RCC 7860 (cell line): ENCODE measurements around the gene ZNF839.
"Not testable (repeated sequence)": the region's sequence is repeated elsewhere in the genome, so short reads cannot be mapped to it uniquely, and the experiment has no call there.

Experiments
- DNase-seq: peaks from one replicate; pipeline ENCODE4 v3.0.0-alpha.2; 2015; ENCODE audit warnings: low spot score
- FAIRE-seq: peaks from 2 replicates; lab custom pipeline; 2012; peaks lifted over from hg19 to GRCh38; lab: Jason Lieb, UNC

ZNF839 gene

GRCh38 chr14:102319351-102320032 lies at the start of gene ZNF839:
Gene ZNF839 (plus strand): TSS chr14:102319746. CDS start chr14:102319766, 20 bp downstream.
- FAIRE-seq (no peak), DNase-seq (peak; percentile 80)

DNA sequence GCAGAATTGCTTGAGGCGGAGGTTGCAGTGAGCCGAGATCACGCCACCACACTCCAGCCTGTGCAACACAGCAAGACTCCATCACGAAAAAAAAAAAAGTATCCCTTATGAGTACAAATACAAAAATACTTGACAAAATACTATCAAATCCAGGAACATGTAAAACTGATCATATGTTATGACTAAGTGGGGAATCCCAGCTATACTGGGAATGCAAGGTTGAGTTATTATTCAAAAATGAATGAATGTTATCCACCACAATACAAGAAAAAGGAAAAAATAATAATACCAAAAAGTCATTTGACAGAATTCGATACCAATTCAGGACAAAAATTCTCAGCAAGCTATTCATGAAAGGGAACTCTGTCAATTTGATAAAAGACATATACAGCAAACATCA lies 47.2 kb upstream of the ZNF839 start:
- no peak for FAIRE-seq

DNA sequence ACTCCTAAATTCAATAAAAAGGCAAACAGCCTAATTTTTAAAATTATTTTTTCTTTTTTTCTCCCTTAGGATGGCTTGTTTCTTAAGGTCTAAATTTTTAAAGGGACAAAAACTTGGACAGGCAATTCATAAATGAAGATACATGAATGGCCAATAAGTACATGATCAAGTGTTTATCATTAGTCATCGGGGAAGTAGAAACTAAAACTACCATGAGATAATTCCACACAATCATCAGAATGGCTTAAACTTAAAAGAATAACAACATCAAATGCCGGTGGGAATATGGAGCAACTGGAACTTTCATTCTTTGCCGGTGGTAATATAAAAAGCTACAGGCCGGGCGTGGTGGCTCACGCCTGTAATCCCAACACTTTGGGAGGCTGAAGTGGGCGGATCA lies 43.7 kb upstream of the ZNF839 start:
- FAIRE-seq (no peak), DNase-seq (no peak)

More for the DNA sequence above, 47.2 kb upstream of the ZNF839 start:
- no peak for DNase-seq

DNA sequence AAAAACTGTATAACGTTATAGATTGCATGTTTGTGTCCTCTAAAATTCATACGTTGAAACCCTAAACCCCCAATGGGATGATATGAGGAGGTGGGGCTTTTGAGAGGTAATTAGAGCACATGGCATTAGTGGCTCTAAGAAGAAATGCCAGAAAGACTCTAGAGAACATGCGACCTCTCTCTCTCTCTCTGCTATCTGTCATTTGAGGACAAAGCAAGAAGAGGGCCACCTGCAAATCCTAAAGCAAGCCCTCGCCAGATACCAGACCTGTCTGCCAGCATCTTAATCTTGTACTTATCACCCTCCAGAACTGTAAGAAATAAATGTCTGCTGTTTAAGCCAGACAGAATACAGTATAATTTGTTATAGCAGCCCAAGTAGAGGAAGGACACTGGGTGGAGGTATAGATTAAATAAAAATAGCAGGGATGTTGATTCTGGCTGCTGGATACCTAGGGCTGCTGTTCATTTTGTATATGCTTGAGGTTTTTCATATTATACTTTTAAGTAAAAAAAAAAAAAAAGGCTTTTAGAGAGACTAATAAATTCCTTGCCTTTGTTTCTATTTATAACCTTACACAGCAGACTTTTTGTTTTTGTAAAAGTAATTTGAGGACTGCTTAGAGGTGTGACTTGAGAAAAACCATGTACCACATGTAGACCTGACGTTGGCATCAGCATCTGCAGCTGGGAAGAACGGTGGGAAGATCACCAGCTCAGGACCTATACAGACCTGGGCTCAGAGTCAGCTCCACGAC lies 41.5 kb upstream of the ZNF839 start:
- DNase-seq (no peak), FAIRE-seq (no peak)

DNA sequence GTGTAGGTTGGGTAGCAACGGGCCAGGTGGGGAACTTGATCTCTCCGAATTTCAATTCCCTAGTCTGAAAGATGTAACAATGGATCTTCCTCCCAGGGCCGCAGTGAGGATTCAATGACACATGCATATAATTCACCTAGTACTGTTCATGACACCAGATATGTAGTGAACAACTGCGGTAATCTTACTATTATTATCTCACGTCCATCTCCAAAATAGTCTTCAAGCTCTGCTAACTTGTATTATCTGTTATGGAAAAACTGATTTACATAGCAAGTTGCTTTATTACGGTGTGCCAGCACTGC lies 41.0 kb upstream of the ZNF839 start:
- DNase-seq: no peak
- FAIRE-seq: no peak

GRCh38 chr14:102279282-102279681 lies 40.3 kb upstream of the ZNF839 start:
- DNase-seq (peak; percentile 36), FAIRE-seq (no peak)

DNA sequence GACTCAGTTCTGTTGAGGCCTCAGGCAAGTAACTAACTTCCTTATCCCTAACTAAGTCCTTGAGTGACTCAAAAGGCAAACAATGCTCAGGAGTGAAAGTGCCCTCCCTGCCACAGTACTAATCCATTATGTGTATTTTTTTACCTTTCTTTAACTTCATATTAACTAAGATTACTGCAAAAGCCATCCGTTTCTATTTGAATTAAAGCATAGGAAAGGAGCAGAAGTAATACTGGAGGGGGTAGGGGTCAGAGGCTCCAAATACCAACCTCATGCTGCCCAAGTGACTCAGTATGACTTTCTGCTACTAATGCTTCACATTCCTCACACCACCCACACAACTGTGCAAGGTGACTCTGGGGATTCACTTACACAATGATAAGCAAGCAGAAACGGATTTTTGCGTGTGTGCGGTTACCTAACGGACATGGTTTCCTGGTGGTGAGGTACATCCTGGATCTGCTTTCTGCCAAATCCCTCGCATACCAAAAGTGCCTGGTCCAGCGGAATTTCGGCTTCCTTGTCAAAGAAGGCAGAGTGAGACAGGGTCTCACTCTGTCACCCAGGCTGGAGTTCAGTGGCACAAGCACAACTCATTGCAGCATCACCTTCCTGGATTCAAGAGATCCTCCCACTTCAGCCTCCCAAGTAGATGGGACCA lies 39.7 kb upstream of the ZNF839 start:
- FAIRE-seq: peak; percentile 94
- DNase-seq: peak; percentile 97

- FAIRE-seq (peak; percentile 74), DNase-seq (peak; percentile 83)
Measured at GRCh38 chr14:102280376-102280962, 39.1 kb upstream of the ZNF839 start.

GRCh38 chr14:102282751-102283465 lies 36.6 kb upstream of the ZNF839 start:
- DNase-seq (no peak), FAIRE-seq (no peak)

DNA sequence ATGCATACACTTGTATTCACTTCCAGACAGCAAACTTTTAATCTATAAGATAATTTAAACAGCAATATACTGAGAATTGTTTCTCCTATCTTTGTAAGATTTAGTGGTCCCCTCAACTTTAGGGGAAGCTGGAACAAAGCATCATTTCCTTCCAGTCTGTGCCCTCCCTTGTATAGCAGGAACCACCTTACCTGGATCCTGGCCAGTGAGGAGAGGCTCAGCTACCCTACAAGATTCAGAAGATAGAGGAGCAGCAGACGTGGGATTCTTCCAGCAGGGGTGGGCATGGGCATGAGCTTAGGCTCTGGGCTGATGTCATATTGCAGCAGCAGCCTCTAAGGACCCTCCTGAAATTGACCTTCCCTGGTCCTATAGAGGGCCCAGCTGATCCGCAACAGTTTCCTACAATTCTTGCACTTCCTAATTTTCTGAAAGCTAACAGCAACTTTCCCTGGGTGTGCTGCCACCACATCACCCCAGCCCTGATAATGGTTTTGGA lies 35.9 kb upstream of the ZNF839 start:
- FAIRE-seq (no peak), DNase-seq (no peak)

- no peak for DNase-seq
- FAIRE-seq: no peak
Measured at GRCh38 chr14:102285106-102285505, 34.4 kb upstream of the ZNF839 start.

- DNase-seq: no peak
- no peak for FAIRE-seq
Measured at GRCh38 chr14:102288139-102288538, 31.4 kb upstream of the ZNF839 start.

DNA sequence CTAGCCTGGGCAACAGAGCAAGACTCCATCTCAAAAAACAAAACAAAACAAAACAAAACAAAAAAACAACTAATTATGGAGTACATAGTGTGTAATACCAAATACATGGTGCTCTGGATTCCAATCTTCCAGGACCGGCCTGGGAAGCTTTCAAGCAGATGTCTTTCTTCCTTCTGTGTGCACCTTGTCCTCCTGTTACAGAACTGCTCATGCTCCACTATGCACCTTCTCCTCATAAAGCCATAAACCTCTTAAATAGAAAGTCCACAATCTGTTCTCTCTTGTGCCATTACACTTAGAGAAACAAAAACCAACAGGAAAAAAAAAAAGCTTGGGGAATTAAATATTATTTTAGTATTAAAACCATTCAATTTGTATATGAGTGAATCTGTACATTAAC lies 27.1 kb upstream of the ZNF839 start:
- no peak for FAIRE-seq
- DNase-seq: no peak

GRCh38 chr14:102293781-102294180 lies 25.8 kb upstream of the ZNF839 start:
- DNase-seq: no peak
- FAIRE-seq: no peak

GRCh38 chr14:102295270-102295669 lies 24.3 kb upstream of the ZNF839 start:
- no peak for FAIRE-seq
- no peak for DNase-seq

- DNase-seq: no peak
- no peak for FAIRE-seq
Measured at GRCh38 chr14:102297436-102298170, 21.9 kb upstream of the ZNF839 start.

GRCh38 chr14:102298303-102299070 lies 21.1 kb upstream of the ZNF839 start:
- not testable (repeated sequence) for FAIRE-seq

GRCh38 chr14:102303664-102304063 lies 15.9 kb upstream of the ZNF839 start:
- FAIRE-seq (no peak), DNase-seq (no peak)

More at GRCh38 chr14:102298303-102299070, 21.1 kb upstream of the ZNF839 start:
- DNase-seq: not testable (repeated sequence)
